Upper lobe of right lung (tissue), 1 donor: Measurements from ENCODE around the gene CBFA2T3. TPM values are rescaled to one million over a fixed set of nuclear protein-coding genes. Genes with fewer than 3 reads are reported as not detected.

Experiments
- ATAC-seq: fragments of 200-7000 bp; cut with Tn5 transposase; one replicate; pipeline ENCODE4 v1.9.1; 2020; ENCODE audit warnings: mild to moderate bottlenecking, moderate library complexity
- DNase-seq: peaks from one replicate; pipeline ENCODE4 v3.0.0-alpha.2; 2020
- H3K27ac ChIP-seq: fragments of 200-600 bp; one replicate; pipeline ENCODE4 v1.8.0; 2022
- H3K27me3 ChIP-seq: fragments of 200-600 bp; one replicate; pipeline ENCODE4 v1.8.0; 2022; ENCODE audit warnings: mild to moderate bottlenecking
- H3K36me3 ChIP-seq: fragments of 200-600 bp; one replicate; pipeline ENCODE4 v1.8.0; 2022
- H3K4me1 ChIP-seq: fragments of 200-600 bp; one replicate; pipeline ENCODE4 v1.8.0; 2022
- H3K4me3 ChIP-seq: fragments of 200-600 bp; one replicate; pipeline ENCODE4 v1.8.0; 2022; ENCODE audit warnings: mild to moderate bottlenecking
- H3K9me3 ChIP-seq: fragments of 200-600 bp; one replicate; pipeline ENCODE4 v1.8.0; 2022
- intact Hi-C: fragments of 100-400 bp; cut with DNase I; formaldehyde crosslinking; loops from one replicate; pipeline ENCODE4 v1.11.0; 2022
- total RNA-seq: library from RNA; stranded (reverse); fragmentation: NEBNext Ultra II Directional; extraction: Animal tissue kit (Norgen Biotek cat#: 25700); gene quantifications from one replicate; pipeline ENCODE4 v1.2.1, GENCODE V29; 2021
- TF ChIP-seq, protein P1 (sequence below): fragments of 200-600 bp; IDR thresholded peaks from one replicate; pipeline ENCODE4 v1.8.0; 2022; ENCODE audit warnings: antibody characterized with exemption
- donor health status: DM: no; HTN: yes; CAD: no; lungs with severe emphysema.

The CBFA2T3 gene
- total RNA-seq, 1 donor from 2014 or later, result 19.0 TPM

DNA sequence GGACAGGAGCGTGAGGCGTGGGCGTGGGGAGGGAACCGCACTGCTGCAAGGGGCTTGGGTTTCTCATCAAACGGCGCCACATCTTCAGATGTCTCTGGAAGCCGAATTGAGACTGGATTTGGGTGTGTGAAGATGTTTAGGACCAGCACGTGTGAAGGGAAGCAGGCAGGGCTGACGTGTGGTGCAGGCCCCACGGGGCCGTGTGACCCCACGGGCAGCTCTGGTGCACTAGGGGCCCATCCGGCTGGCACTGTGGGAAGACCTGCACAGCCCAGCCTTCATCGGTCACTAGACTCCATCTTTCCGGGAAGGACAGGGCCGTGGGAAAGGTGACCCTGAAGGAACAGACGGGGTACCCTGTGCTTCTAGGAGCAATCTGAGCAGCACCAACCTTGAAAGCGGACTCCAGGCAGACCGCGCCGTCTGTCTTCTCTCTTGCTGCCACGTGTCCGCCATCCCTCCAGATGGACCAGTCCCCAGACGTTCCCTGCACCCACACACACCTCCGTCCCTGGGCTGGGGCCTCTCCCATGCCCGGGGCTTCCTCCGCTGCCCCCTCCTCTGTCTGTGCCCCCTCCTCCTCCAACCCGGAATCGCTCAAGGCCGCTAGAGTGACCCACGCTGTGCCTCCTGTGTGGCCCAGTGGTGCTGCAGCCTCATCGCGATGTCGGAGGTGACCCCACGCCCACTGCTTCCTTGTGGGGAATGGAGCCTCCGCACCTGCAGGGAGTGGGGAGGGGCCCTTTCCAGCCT, 23.4 kb upstream of the CBFA2T3 start:
- ATAC-seq, result no peak
- Histone ChIP-seq H3K4me1 (peaks cover 6% of the 10 kb centered on the region), H3K27me3 (peaks cover 44% of the 10 kb centered on the region), H3K36me3 (no peaks in the 10 kb centered on the region), H3K4me3 (no peak overlapping the region), H3K27ac (no peak overlapping the region), H3K9me3 (peaks cover 13% of the 10 kb centered on the region)
- no peak for DNase-seq
- intact Hi-C loops, result no loop called here
- TF ChIP-seq, protein P1, sequence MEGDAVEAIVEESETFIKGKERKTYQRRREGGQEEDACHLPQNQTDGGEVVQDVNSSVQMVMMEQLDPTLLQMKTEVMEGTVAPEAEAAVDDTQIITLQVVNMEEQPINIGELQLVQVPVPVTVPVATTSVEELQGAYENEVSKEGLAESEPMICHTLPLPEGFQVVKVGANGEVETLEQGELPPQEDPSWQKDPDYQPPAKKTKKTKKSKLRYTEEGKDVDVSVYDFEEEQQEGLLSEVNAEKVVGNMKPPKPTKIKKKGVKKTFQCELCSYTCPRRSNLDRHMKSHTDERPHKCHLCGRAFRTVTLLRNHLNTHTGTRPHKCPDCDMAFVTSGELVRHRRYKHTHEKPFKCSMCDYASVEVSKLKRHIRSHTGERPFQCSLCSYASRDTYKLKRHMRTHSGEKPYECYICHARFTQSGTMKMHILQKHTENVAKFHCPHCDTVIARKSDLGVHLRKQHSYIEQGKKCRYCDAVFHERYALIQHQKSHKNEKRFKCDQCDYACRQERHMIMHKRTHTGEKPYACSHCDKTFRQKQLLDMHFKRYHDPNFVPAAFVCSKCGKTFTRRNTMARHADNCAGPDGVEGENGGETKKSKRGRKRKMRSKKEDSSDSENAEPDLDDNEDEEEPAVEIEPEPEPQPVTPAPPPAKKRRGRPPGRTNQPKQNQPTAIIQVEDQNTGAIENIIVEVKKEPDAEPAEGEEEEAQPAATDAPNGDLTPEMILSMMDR, result no peak

DNA sequence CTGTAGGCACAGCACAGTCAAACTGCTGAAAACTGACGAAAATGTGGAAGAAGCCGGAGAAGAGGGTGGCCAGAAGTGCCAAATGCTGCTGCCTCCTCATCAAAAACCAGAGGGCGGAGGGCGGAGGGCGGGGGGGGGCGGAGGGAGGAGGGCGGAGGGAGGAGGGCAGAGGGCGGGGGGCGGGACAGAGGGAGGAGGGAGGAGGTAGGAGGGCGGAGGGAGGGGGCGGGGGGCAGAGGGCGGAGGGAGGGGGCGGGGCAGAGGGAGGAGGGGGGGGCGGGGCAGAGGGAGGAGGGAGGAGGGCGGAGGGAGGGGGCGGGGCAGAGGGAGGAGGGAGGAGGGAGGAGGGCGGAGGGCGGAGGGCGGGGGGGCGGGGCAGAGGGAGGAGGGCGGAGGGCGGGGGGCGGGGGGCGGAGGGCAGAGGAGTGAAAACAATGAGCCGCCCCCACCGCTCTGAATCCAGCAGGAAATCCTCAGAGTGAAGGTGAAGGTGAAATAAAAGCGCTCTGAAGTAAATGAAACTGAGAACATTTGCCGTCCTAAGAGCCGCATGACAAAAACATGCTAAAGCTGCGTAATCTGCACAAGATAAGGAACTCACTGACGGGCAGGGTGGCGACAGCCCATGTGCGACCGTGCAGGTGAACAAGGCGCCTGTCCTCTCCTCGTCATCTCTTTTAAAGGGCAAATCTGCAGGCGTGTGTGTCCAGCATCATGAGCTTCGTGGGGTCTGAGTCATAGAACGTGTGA, 22.6 kb upstream of the CBFA2T3 start:
- intact Hi-C loops, result no loop called here
- no peak for ATAC-seq
- no peaks in the 10 kb centered on the region for H3K36me3 ChIP-seq
- peaks cover 13% of the 10 kb centered on the region for H3K9me3 ChIP-seq
- H3K27me3 ChIP-seq, result peaks cover 46% of the 10 kb centered on the region
- H3K4me1 ChIP-seq, result peaks cover 6% of the 10 kb centered on the region
- no peak for DNase-seq
- TF ChIP-seq, protein P1, result no peak
- H3K27ac ChIP-seq, result no peak overlapping the region
- no peak overlapping the region for H3K4me3 ChIP-seq

DNA sequence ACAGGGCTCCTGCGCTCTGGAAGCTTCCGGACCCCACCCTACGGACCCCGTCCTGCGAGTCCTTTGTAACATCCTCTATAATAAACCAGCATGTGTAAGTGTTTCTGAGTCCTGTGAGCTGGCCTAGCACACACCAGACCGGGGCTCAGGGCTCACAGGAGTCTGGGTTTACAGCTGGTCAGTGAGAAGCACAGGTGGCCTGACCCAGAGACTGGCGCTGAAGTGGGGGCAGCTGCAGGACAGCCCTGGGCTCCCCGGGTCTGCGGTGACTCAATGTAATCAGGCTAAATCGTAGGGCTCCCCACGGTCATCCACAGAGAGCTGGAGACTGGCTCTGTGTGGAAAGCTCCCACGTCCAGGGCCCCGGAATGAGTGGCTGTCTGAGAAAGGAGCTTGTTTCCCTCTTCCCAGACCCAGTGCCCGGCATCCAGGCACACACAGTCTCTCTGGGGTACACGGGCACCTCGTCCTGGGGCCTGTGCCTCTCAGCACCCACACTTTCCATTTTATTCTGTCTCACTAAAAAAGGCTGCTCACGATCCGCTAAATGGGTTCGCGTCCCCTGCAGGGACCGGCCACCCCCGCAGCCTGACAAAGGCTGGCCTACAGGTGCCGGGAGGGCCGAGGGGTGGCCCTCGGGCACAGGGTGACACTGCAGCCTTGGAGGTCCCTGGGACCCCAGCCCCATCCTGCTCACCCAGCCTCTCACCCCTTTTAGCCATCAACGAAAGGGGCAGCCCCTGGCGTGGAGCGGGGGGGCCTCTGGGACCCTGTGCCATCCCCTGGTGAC, 18.9 kb upstream of the CBFA2T3 start:
- Histone ChIP-seq H3K27ac (no peak overlapping the region), H3K27me3 (peaks cover 35% of the 10 kb centered on the region), H3K4me1 (no peaks in the 10 kb centered on the region), H3K36me3 (no peaks in the 10 kb centered on the region), H3K9me3 (peaks cover 13% of the 10 kb centered on the region), H3K4me3 (no peak overlapping the region)
- intact Hi-C loops, result no loop called here
- TF ChIP-seq, protein P1, result no peak
- no peak for DNase-seq
- no peak for ATAC-seq

DNA sequence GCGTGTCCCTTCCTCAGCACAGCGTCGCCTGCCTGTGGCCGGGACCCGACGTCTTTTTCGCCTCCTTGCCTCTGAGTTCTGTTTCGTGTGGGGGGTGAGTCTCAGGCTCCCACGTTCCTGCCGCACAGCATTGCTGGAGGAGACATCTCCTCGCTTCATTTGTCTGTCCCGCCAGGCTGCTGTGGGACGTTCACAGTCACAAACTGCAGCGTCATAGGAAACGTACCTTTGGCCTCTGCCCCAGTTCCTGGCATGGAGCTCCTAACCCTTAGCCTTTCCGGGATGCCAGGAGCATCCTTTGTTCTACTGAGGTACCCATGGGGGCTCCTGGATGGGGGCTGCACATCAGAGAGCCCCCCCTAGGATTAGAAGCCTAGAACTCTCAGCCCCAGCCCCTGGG, 18.2 kb upstream of the CBFA2T3 start:
- Histone ChIP-seq H3K27ac (no peak overlapping the region), H3K9me3 (peaks cover 13% of the 10 kb centered on the region), H3K4me1 (no peaks in the 10 kb centered on the region), H3K36me3 (no peaks in the 10 kb centered on the region), H3K4me3 (no peak overlapping the region), H3K27me3 (peaks cover 28% of the 10 kb centered on the region)
- intact Hi-C loops, result no loop called here
- ATAC-seq, result no peak
- TF ChIP-seq, protein P1, result no peak
- no peak for DNase-seq

DNA sequence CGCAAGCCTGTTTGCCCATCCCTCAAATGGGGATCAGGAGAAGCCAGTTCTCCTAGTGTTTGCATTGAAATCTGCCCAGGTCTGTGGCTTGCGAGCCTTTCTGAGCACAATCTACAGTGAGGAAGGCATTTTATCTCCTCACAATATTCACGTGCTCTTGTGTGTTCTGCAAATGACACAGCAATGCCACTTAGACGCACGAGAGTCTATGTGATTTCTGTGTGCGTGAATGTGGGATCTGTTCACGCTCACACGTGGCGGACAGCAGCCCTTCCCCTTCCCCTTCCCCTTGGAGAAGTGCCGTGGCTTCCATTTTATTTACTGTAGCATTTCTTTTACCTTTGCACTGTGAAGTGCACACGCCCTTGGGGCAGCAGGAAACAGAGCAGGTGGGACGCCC, 17.7 kb upstream of the CBFA2T3 start:
- H3K4me1 ChIP-seq, result no peaks in the 10 kb centered on the region
- intact Hi-C loops, result no loop called here
- H3K36me3 ChIP-seq, result no peaks in the 10 kb centered on the region
- DNase-seq (no peak), ATAC-seq (no peak)
- H3K27me3 ChIP-seq, result peaks cover 29% of the 10 kb centered on the region
- H3K27ac ChIP-seq, result no peak overlapping the region
- peaks cover 13% of the 10 kb centered on the region for H3K9me3 ChIP-seq
- TF ChIP-seq, protein P1, result no peak
- H3K4me3 ChIP-seq, result no peak overlapping the region
